NCI-H460 (cell line): Measurements from ENCODE around the gene IL1A. TPM values are rescaled to one million over a fixed set of nuclear protein-coding genes. Genes with fewer than 3 reads are reported as not detected.

Experiments
- DNase-seq: peaks from one replicate; pipeline ENCODE4 v3.0.0-alpha.2; 2016; ENCODE audit warnings: low read depth; ENCODE audit errors: extremely low read depth
- total RNA-seq: library from RNA; depleted of rRNA; stranded (reverse); fragments of >200 nt; shearing (Covaris generic); gene quantifications from 2 replicates; pipeline ENCODE4 v1.2.3, GENCODE V29; 2014

Gene IL1A
- total RNA-seq, 1 experiment from 2014 or later, result 22.1 TPM

GRCh38 chr2:112819081-112819480 lies 34.8 kb upstream of the IL1A start:
- DNase-seq, result no peak

- DNase-seq, result no peak
Observed at GRCh38 chr2:112818094-112818902, 34.0 kb upstream of the IL1A start.

GRCh38 chr2:112817082-112817689 lies 32.9 kb upstream of the IL1A start:
- no peak for DNase-seq

- no peak for DNase-seq
Observed at GRCh38 chr2:112814278-112814677, 30.0 kb upstream of the IL1A start.

GRCh38 chr2:112813280-112813966 lies 29.1 kb upstream of the IL1A start:
- no peak for DNase-seq

GRCh38 chr2:112812318-112813267 lies 28.3 kb upstream of the IL1A start:
- peak; percentile 40 for DNase-seq

GRCh38 chr2:112811841-112812306 lies 27.6 kb upstream of the IL1A start:
- DNase-seq, result peak; percentile 41

- no peak for DNase-seq
Observed at GRCh38 chr2:112811276-112811831, 27.1 kb upstream of the IL1A start.

GRCh38 chr2:112809112-112809511 lies 24.8 kb upstream of the IL1A start:
- DNase-seq, result no peak

- DNase-seq, result no peak
Observed at GRCh38 chr2:112807233-112807807, 23.0 kb upstream of the IL1A start.

GRCh38 chr2:112805542-112805941 lies 21.2 kb upstream of the IL1A start:
- no peak for DNase-seq

- no peak for DNase-seq
Observed at GRCh38 chr2:112803691-112804521, 19.6 kb upstream of the IL1A start.

- no peak for DNase-seq
Observed at GRCh38 chr2:112800881-112801583, 16.7 kb upstream of the IL1A start.

GRCh38 chr2:112798979-112799975 lies 15.0 kb upstream of the IL1A start:
- no peak for DNase-seq

- no peak for DNase-seq
Observed at GRCh38 chr2:112796486-112796885, 12.2 kb upstream of the IL1A start.

GRCh38 chr2:112795774-112796173 lies 11.5 kb upstream of the IL1A start:
- no peak for DNase-seq

GRCh38 chr2:112794841-112795240 lies 10.5 kb upstream of the IL1A start:
- peak; percentile 51 for DNase-seq
